ENCODE data around the gene FMOD.

DNA sequence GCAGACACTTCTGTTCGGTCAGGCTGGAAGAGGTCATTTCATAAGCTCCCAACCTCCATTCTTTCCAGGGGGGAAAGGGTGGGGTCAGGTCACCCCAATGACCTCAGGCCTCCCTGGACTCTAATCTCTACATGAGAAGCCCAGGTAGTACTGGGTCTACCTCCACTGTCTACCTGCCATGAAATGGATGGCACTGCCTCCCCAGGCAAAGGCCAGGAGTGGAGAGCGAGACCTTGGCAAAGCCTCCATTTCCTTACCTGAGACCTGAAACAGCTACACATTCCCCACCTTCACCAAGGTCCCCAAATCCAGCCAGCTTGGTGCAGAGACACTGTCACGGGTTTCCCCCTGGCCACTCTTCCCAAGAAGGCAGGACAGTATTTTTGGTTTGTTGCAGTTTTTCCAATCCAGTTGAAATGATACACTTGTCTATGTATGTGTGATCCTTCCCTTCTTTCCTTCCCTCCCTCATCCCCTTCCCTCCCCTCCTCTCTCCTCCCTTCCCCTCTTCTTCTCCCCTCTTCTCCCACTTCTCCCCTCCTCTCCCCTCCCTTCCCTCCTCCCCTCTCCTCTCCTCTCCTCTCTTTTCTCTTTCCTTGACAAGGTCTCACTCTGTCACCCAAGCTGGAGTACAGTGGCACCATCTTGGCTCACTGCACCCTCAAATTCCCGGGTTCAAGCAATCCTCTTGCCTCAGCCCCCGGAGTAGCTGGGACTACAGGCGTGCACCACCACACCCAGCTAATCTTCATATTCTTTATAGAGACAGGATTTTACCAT lies 29.5 kb downstream of the FMOD start:
- TF ChIP-seq, protein P1, sequence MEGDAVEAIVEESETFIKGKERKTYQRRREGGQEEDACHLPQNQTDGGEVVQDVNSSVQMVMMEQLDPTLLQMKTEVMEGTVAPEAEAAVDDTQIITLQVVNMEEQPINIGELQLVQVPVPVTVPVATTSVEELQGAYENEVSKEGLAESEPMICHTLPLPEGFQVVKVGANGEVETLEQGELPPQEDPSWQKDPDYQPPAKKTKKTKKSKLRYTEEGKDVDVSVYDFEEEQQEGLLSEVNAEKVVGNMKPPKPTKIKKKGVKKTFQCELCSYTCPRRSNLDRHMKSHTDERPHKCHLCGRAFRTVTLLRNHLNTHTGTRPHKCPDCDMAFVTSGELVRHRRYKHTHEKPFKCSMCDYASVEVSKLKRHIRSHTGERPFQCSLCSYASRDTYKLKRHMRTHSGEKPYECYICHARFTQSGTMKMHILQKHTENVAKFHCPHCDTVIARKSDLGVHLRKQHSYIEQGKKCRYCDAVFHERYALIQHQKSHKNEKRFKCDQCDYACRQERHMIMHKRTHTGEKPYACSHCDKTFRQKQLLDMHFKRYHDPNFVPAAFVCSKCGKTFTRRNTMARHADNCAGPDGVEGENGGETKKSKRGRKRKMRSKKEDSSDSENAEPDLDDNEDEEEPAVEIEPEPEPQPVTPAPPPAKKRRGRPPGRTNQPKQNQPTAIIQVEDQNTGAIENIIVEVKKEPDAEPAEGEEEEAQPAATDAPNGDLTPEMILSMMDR (IDR thresholded peaks at IDR 0.05): no peak
- TF ChIP-seq POLR2A (IDR thresholded peaks at IDR 0.05): no peak
